Caco-2 (cell line): ENCODE results near the gene SPECC1. TPM values are rescaled to one million over a fixed set of nuclear protein-coding genes. Genes with fewer than 3 reads are reported as not detected.

Experiments
- BruUV-seq: library from RNA; stranded (reverse); fragments of 400-500 nt; replicated peaks from 2 replicates; lab custom pipeline; 2021; lab: Mats Ljungman, UMichigan
- CTCF ChIA-PET: fragments of 300-600 bp; sonication (Branson Sonifier 250); formaldehyde crosslinking; loops from one replicate; lab custom pipeline; 2022; ENCODE audit warnings: antibody characterized with exemption; lab: Charles Lee
- POLR2A ChIA-PET: fragments of 300-600 bp; sonication (Branson Sonifier 250); formaldehyde crosslinking; loops from one replicate; lab custom pipeline; 2022; ENCODE audit warnings: antibody characterized with exemption; lab: Charles Lee
- DNase-seq, 2 experiments: peaks; one replicate each; pipeline versions ENCODE4 v3.0.0 to v3.0.0-alpha.2; 2020 to 2022
- H3K27me3 ChIP-seq: replicated peaks from 2 replicates; pipeline ENCODE4 v1.6.0; 2011; ENCODE audit warnings: low read length; ENCODE audit not compliant: control insufficient read depth, insufficient read depth
- H3K36me3 ChIP-seq: 2 replicates; pipeline ENCODE4 v1.5.1; 2011; ENCODE audit warnings: low read length; ENCODE audit not compliant: control insufficient read depth, insufficient read depth
- H3K4me1 ChIP-seq: fragments of 250-450 bp; sonication (Bioruptor Pico); 2 replicates; pipeline ENCODE4 v1.5.1; 2020; ENCODE audit warnings: mild to moderate bottlenecking
- H3K4me3 ChIP-seq: 2 replicates; pipeline ENCODE4 v1.5.1; 2011; ENCODE audit warnings: low read depth, mild to moderate bottlenecking, control low read depth, low read length
- H3K9me3 ChIP-seq: fragments of 250-450 bp; sonication (Bioruptor Pico); 2 replicates; pipeline ENCODE4 v1.5.1; 2020; ENCODE audit warnings: mild to moderate bottlenecking, moderate library complexity
- H3K27ac Mint-ChIP-seq: one replicate; pipeline ENCODE4 v1.8.0; 2022; ENCODE audit warnings: mixed read lengths; ENCODE audit not compliant: unreplicated experiment
- H3K27me3 Mint-ChIP-seq: one replicate; pipeline ENCODE4 v1.8.0; 2022; ENCODE audit warnings: mixed read lengths; ENCODE audit not compliant: insufficient read depth, unreplicated experiment
- H3K36me3 Mint-ChIP-seq: one replicate; pipeline ENCODE4 v1.8.0; 2022; ENCODE audit warnings: mild to moderate bottlenecking, mixed read lengths; ENCODE audit not compliant: insufficient read depth, unreplicated experiment
- H3K4me1 Mint-ChIP-seq: one replicate; pipeline ENCODE4 v1.8.0; 2022; ENCODE audit warnings: low read depth, mixed read lengths; ENCODE audit not compliant: unreplicated experiment
- H3K4me3 Mint-ChIP-seq: one replicate; pipeline ENCODE4 v1.8.0; 2022; ENCODE audit warnings: mild to moderate bottlenecking, moderate library complexity, mixed read lengths; ENCODE audit not compliant: unreplicated experiment
- H3K9me3 Mint-ChIP-seq: one replicate; pipeline ENCODE4 v1.8.0; 2022; ENCODE audit warnings: mixed read lengths; ENCODE audit not compliant: unreplicated experiment
- CTCF ChIP-seq, 2 experiments: fragments of 200-600 bp in 1 of 2; IDR thresholded peaks; 1 replicate in 1 of 2; 2 replicates in 1 of 2; pipeline versions ENCODE4 v1.5.1 to v1.8.0; 2011 to 2022; ENCODE audit warnings: antibody characterized with exemption in 1 of 2, control low read depth in 1 of 2, inconsistent platforms in 1 of 2, low read depth in 1 of 2, low read length in 1 of 2, mild to moderate bottlenecking in 1 of 2, moderate library complexity in 1 of 2; ENCODE audit not compliant: insufficient read depth in 1 of 2, severe bottlenecking in 1 of 2, unreplicated experiment in 1 of 2
- intact Hi-C: fragments of 100-400 bp; cut with micrococcal nuclease; formaldehyde crosslinking; loops from one replicate; pipeline ENCODE4 v1.10.0; 2022; ENCODE audit not compliant: unreplicated experiment
- total RNA-seq: library from RNA; stranded (reverse); gene quantifications from 2 replicates; pipeline ENCODE4 v1.2.3, GENCODE V29; 2022

The SPECC1 gene
- total RNA-seq, 1 experiment from 2014 or later, result 123 TPM

- Mint-ChIP-seq H3K4me3 (no peak overlapping the region), H3K9me3 (no peaks in the 10 kb centered on the region), H3K4me1 (peaks cover 14% of the 10 kb centered on the region), H3K27ac (peak overlapping the region; percentile 94), H3K36me3 (peaks cover 32% of the 10 kb centered on the region), H3K27me3 (no peaks in the 10 kb centered on the region)
- CTCF ChIA-PET, result no interaction called here
- peaks cover 2% of the 10 kb centered on the region; the same call in 1 of the 2 replicates for H3K4me1 ChIP-seq
- peak; percentile 88 for DNase-seq
- H3K4me3 ChIP-seq, result peak overlapping the region; percentile 93
- intact Hi-C loops, result no loop called here
- no peaks in the 10 kb centered on the region for H3K27me3 ChIP-seq
- TF ChIP-seq CTCF (IDR thresholded peaks at IDR 0.05; ENCODE audit: insufficient read depth in 1 of 2, low read depth in 1 of 2, low read length in 1 of 2, severe bottlenecking in 1 of 2, unreplicated experiment in 1 of 2), result no peak
- BruUV-seq, result TSS peak; percentile 25
- H3K9me3 ChIP-seq, result no peaks in the 10 kb centered on the region
- POLR2A ChIA-PET, result interaction anchor here (0.7 to 3.9 kb wide), 4 partner anchors 11 to 164 kb away, joined by 3 to 18 read pairs (median 8); no protein-coding TSS in a partner anchor
- H3K36me3 ChIP-seq, result no peaks in the 10 kb centered on the region; the same call in 1 of the 2 replicates
These were observed 147.2 kb downstream of the SPECC1 start for GRCh38 chr17:20156196-20157000.

- Histone ChIP-seq H3K4me1 (peaks cover 3% of the 10 kb centered on the region; the same call in 1 of the 2 replicates), H3K9me3 (no peaks in the 10 kb centered on the region), H3K4me3 (peak overlapping the region; percentile 93), H3K27me3 (no peaks in the 10 kb centered on the region), H3K36me3 (no peaks in the 10 kb centered on the region; the same call in 1 of the 2 replicates)
- ChIA-PET CTCF (no interaction called here), POLR2A (interaction anchor here (3.9 kb wide), 1 partner anchor 15 kb away, joined by 18 read pairs; no protein-coding TSS in a partner anchor)
- Mint-ChIP-seq H3K27ac (peak overlapping the region; percentile 94), H3K36me3 (peaks cover 32% of the 10 kb centered on the region), H3K9me3 (no peaks in the 10 kb centered on the region), H3K4me3 (no peak overlapping the region), H3K27me3 (no peaks in the 10 kb centered on the region), H3K4me1 (peaks cover 17% of the 10 kb centered on the region)
- BruUV-seq, result TSS peak; percentile 50
- peak; percentile 44 to 46 for DNase-seq
- TF ChIP-seq CTCF (IDR thresholded peaks at IDR 0.05; ENCODE audit: insufficient read depth in 1 of 2, low read depth in 1 of 2, low read length in 1 of 2, severe bottlenecking in 1 of 2, unreplicated experiment in 1 of 2), result no peak
- intact Hi-C loops, result no loop called here
These were observed 147.8 kb downstream of the SPECC1 start for GRCh38 chr17:20157001-20157310.

GRCh38 chr17:20158580-20158979, 149.4 kb downstream of the SPECC1 start:
- POLR2A ChIA-PET, result interaction anchor here (3.9 kb wide), 1 partner anchor 13 kb away, joined by 18 read pairs; no protein-coding TSS in a partner anchor

More at GRCh38 chr17:20158580-20158979, 149.4 kb downstream of the SPECC1 start:
- Mint-ChIP-seq H3K4me1 (peaks cover 17% of the 10 kb centered on the region), H3K27ac (no peak overlapping the region), H3K36me3 (peaks cover 45% of the 10 kb centered on the region), H3K9me3 (no peaks in the 10 kb centered on the region), H3K4me3 (no peak overlapping the region), H3K27me3 (no peaks in the 10 kb centered on the region)
- no peak for TF ChIP-seq CTCF (IDR thresholded peaks at IDR 0.05; ENCODE audit: insufficient read depth in 1 of 2, low read depth in 1 of 2, low read length in 1 of 2, severe bottlenecking in 1 of 2, unreplicated experiment in 1 of 2)
- Histone ChIP-seq H3K27me3 (no peaks in the 10 kb centered on the region), H3K4me1 (peaks cover 3% of the 10 kb centered on the region; the same call in 1 of the 2 replicates), H3K4me3 (no peak overlapping the region), H3K36me3 (no peaks in the 10 kb centered on the region; the same call in 1 of the 2 replicates), H3K9me3 (no peaks in the 10 kb centered on the region)
- DNase-seq, result no peak
- no TSS peak for BruUV-seq
- CTCF ChIA-PET, result no interaction called here
- intact Hi-C loops, result no loop called here
